ENCODE measurements around the gene GPRIN1.
A peak's percentile ranks its signal among the peaks of the same experiment; 100 is the strongest.
"Not testable (repeated sequence)": the region's sequence is repeated elsewhere in the genome, so short reads cannot be mapped to it uniquely, and the experiment has no call there.

The GPRIN1 gene

GRCh38 chr5:176595386-176595943 is 14.5 kb downstream of the GPRIN1 start:
- DNase-seq: no peak

GRCh38 chr5:176594554-176594953 is 15.4 kb downstream of the GPRIN1 start:
- DNase-seq: no peak

- no peak for DNase-seq
Observed at GRCh38 chr5:176593273-176593869, 16.6 kb downstream of the GPRIN1 start.

GRCh38 chr5:176592573-176592972 is 17.4 kb downstream of the GPRIN1 start:
- DNase-seq: no peak

GRCh38 chr5:176591667-176592066 is 18.3 kb downstream of the GPRIN1 start:
- DNase-seq: not testable (repeated sequence)

- DNase-seq: no peak
Observed at GRCh38 chr5:176590035-176590717, 19.8 kb downstream of the GPRIN1 start.

- DNase-seq: no peak
Observed at GRCh38 chr5:176589039-176589769, 20.8 kb downstream of the GPRIN1 start.

GRCh38 chr5:176588297-176588696 is 21.7 kb downstream of the GPRIN1 start:
- DNase-seq: no peak

- no peak for DNase-seq
Observed at GRCh38 chr5:176587398-176587797, 22.6 kb downstream of the GPRIN1 start.

GRCh38 chr5:176583076-176583475 is 26.9 kb downstream of the GPRIN1 start:
- DNase-seq: no peak

GRCh38 chr5:176581361-176581760 is 28.6 kb downstream of the GPRIN1 start:
- no peak for DNase-seq

- no peak for DNase-seq
Observed at GRCh38 chr5:176579323-176579722, 30.6 kb downstream of the GPRIN1 start.

- DNase-seq: peak; percentile 23
Observed at GRCh38 chr5:176578391-176578808, 31.6 kb downstream of the GPRIN1 start.

GRCh38 chr5:176577312-176578176 is 32.4 kb downstream of the GPRIN1 start:
- no peak for DNase-seq

- DNase-seq: no peak
Observed at GRCh38 chr5:176575488-176576422, 34.2 kb downstream of the GPRIN1 start.

GRCh38 chr5:176575066-176575465 is 34.9 kb downstream of the GPRIN1 start:
- no peak for DNase-seq

- no peak for DNase-seq
Observed at GRCh38 chr5:176574297-176574591, 35.7 kb downstream of the GPRIN1 start.

- DNase-seq: peak; percentile 82
Observed at GRCh38 chr5:176573564-176574296, 36.2 kb downstream of the GPRIN1 start.

- DNase-seq: no peak
Observed at GRCh38 chr5:176570044-176570443, 39.9 kb downstream of the GPRIN1 start.

- DNase-seq: no peak
Observed at GRCh38 chr5:176568657-176569056, 41.3 kb downstream of the GPRIN1 start.

- DNase-seq: no peak
Observed at GRCh38 chr5:176565760-176566288, 44.1 kb downstream of the GPRIN1 start.

All from stimulated activated CD4-positive, alpha-beta T cell treated with anti-CD3 and anti-CD28 coated beads, Interleukin-12 subunit alpha, Interleukin-12 subunit beta, amount 100 ng/mL, for 4 hours (primary cell).